SKM-1 (cell line): ENCODE results near the gene NDUFAF5.

Experiments
- DNase-seq: peaks from one replicate; lab custom pipeline; 2025; ENCODE audit not compliant: unreplicated experiment; lab: John Stamatoyannopoulos, UW

The NDUFAF5 gene

DNA sequence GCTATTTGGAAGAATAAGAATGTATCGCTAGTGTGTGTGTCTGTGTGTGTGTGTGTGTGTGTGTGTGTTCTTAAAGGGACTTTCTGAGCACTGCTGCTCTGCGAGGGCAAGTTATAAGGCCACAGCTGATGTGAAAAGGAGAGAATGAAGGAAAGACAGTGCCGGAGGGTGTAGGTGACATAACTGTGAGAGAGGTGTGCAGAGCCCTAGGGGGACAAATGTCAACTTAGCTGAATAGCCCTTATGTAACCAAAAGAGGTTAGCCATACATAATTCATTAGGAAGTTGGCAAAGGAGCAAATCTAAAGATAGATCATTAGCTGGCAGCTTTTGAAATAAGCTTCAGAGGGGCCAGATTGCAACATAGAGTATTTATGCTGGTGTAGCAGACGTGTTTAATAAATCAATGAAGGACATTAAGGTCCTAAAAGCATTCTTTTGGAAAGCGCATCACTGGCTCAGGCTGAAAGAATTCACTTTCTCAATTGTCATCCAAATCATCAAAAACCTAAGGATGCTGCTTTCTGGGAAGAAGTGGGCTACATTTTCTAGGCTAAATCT, 81.0 kb downstream of the NDUFAF5 start:
- DNase-seq = no peak

DNA sequence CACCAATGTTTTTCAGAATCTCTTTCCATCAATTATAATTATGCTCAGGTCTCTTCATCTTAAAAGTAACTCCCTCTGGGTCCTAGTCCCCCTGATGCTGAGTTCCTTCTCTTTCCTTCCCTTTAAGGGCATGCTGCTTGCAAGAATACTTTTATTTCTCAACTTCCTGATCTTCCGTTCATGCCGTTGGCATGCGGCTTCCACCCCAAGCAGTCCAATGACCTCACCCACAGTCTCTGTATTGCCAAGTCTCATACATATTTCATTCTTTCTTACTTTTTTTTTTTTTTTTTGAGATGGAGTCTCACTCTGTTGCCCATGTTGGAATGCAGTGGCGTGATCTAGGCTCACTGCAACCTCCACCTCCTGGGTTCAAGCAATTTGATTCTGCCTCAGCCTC, 83.5 kb downstream of the NDUFAF5 start:
- DNase-seq = peak; percentile 72

DNA sequence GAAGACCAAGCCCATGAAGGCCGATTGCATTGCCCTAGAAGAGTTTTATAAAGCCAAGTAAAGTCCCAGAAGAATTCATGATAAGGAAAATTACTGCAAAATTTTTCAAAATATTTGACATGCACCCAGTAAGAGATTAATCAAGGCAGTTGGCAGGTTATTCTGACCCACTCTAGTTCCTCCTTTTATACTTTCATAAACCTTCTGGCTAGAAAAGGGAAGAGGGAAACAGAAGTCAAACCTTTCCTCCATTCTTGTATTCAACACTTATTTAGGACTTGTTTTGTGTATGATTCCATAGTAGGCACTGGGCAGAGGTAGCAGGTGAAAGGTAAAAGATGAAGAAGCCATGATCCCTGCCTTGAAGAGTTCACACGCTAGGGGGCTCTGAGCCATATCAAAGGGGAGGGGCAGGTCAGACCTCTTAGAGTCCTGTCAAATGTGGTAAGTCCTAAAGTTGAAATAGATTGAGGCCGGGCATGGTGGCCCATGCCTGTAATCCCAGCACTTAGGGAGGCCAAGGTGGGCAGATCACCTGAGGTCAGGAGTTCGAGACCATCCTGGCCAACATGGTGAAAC, 85.4 kb downstream of the NDUFAF5 start:
- no peak for DNase-seq
